ENCODE measurements around the gene EIF3L.

The EIF3L gene

GRCh38 chr22:37924386-37925065 is 75.3 kb downstream of the EIF3L start:
- no peaks in the 10 kb centered on the region for H3K27me3 ChIP-seq (ENCODE audit: control insufficient read depth, low read length)
- no peaks in the 10 kb centered on the region for H3K36me3 ChIP-seq (ENCODE audit: control insufficient read depth, low read length)
- H3K27ac ChIP-seq (ENCODE audit: low read depth, low read length): no peak overlapping the region
- no peak overlapping the region for H3K4me2 ChIP-seq (ENCODE audit: low read length)
- H3K4me1 ChIP-seq (ENCODE audit: control insufficient read depth, low read length): peaks cover 4% of the 10 kb centered on the region; the same call in 1 of the 2 replicates
- H3K9me2 ChIP-seq (replicated peaks; ENCODE audit: control insufficient read depth, low read length): no peaks in the 10 kb centered on the region
- TF ChIP-seq EZH2phosphoT487 (IDR thresholded peaks at IDR 0.05; ENCODE audit: borderline replicate concordance, low read length): no peak
- TF ChIP-seq, protein P1, sequence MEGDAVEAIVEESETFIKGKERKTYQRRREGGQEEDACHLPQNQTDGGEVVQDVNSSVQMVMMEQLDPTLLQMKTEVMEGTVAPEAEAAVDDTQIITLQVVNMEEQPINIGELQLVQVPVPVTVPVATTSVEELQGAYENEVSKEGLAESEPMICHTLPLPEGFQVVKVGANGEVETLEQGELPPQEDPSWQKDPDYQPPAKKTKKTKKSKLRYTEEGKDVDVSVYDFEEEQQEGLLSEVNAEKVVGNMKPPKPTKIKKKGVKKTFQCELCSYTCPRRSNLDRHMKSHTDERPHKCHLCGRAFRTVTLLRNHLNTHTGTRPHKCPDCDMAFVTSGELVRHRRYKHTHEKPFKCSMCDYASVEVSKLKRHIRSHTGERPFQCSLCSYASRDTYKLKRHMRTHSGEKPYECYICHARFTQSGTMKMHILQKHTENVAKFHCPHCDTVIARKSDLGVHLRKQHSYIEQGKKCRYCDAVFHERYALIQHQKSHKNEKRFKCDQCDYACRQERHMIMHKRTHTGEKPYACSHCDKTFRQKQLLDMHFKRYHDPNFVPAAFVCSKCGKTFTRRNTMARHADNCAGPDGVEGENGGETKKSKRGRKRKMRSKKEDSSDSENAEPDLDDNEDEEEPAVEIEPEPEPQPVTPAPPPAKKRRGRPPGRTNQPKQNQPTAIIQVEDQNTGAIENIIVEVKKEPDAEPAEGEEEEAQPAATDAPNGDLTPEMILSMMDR (IDR thresholded peaks at IDR 0.05; ENCODE audit: low read depth, low read length, poor library complexity, severe bottlenecking): no peak
- no peaks in the 10 kb centered on the region for H3K9me3 ChIP-seq (ENCODE audit: control insufficient read depth, insufficient read depth, low read length)
- H3F3A ChIP-seq (ENCODE audit: control insufficient read depth, insufficient read depth): no peaks in the 10 kb centered on the region
- H3K79me2 ChIP-seq (ENCODE audit: control insufficient read depth, low read length): no peaks in the 10 kb centered on the region
- H4K20me1 ChIP-seq (ENCODE audit: control insufficient read depth, insufficient read depth, low read depth, low read length): no peaks in the 10 kb centered on the region
- no peak overlapping the region for H3K4me3 ChIP-seq (ENCODE audit: low read length)

DNA sequence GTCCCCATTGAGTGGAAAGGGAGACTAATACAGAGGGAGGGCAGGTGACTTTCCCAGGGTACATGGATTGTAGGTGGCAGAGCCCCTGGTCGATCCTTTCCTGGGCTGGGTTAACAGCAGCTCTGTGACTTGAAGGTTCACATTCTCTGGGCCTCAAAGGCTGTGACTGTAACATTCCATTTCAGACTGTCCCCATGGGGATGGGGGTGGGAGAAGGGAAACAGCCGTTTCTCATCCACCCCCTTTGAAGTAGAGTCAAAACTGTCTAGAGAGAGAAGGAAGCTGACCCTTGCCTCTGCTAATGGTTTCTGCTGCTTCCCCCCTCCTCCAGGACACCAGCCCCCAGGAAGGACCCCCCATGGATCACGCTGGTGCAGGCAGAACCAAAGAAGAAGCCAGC is 76.1 kb downstream of the EIF3L start:
- Histone ChIP-seq H4K20me1 (ENCODE audit: control insufficient read depth, insufficient read depth, low read depth, low read length) (peaks cover 1% of the 10 kb centered on the region; the same call in 1 of the 2 replicates), H3K9me3 (ENCODE audit: control insufficient read depth, insufficient read depth, low read length) (no peaks in the 10 kb centered on the region), H3K9me2 (replicated peaks; ENCODE audit: control insufficient read depth, low read length) (no peaks in the 10 kb centered on the region), H3K36me3 (ENCODE audit: control insufficient read depth, low read length) (no peaks in the 10 kb centered on the region), H3K27me3 (ENCODE audit: control insufficient read depth, low read length) (no peaks in the 10 kb centered on the region), H3K4me1 (ENCODE audit: control insufficient read depth, low read length) (no peaks in the 10 kb centered on the region), H3K79me2 (ENCODE audit: control insufficient read depth, low read length) (no peaks in the 10 kb centered on the region), H3F3A (ENCODE audit: control insufficient read depth, insufficient read depth) (no peaks in the 10 kb centered on the region), H3K27ac (ENCODE audit: low read depth, low read length) (no peak overlapping the region), H3K4me2 (ENCODE audit: low read length) (no peak overlapping the region), H3K4me3 (ENCODE audit: low read length) (no peak overlapping the region)
- TF ChIP-seq, protein P1 (IDR thresholded peaks at IDR 0.05; ENCODE audit: low read depth, low read length, poor library complexity, severe bottlenecking): no peak
- TF ChIP-seq EZH2phosphoT487 (IDR thresholded peaks at IDR 0.05; ENCODE audit: borderline replicate concordance, low read length): no peak

GRCh38 chr22:37925767-37926166 is 76.5 kb downstream of the EIF3L start:
- no peaks in the 10 kb centered on the region for H3K36me3 ChIP-seq (ENCODE audit: control insufficient read depth, low read length)

More at GRCh38 chr22:37925767-37926166, 76.5 kb downstream of the EIF3L start:
- Histone ChIP-seq H3K27ac (ENCODE audit: low read depth, low read length) (no peak overlapping the region), H3K9me2 (replicated peaks; ENCODE audit: control insufficient read depth, low read length) (no peaks in the 10 kb centered on the region), H3K9me3 (ENCODE audit: control insufficient read depth, insufficient read depth, low read length) (no peaks in the 10 kb centered on the region), H4K20me1 (ENCODE audit: control insufficient read depth, insufficient read depth, low read depth, low read length) (peaks cover 3% of the 10 kb centered on the region; the same call in 1 of the 2 replicates), H3K4me1 (ENCODE audit: control insufficient read depth, low read length) (peaks cover 1% of the 10 kb centered on the region), H3K4me3 (ENCODE audit: low read length) (no peak overlapping the region), H3K79me2 (ENCODE audit: control insufficient read depth, low read length) (no peaks in the 10 kb centered on the region), H3F3A (ENCODE audit: control insufficient read depth, insufficient read depth) (no peaks in the 10 kb centered on the region), H3K4me2 (ENCODE audit: low read length) (no peak overlapping the region), H3K27me3 (ENCODE audit: control insufficient read depth, low read length) (no peaks in the 10 kb centered on the region)
- TF ChIP-seq EZH2phosphoT487 (IDR thresholded peaks at IDR 0.05; ENCODE audit: borderline replicate concordance, low read length): no peak
- TF ChIP-seq, protein P1 (IDR thresholded peaks at IDR 0.05; ENCODE audit: low read depth, low read length, poor library complexity, severe bottlenecking): no peak
